Pulmonary artery endothelial cell (primary cell): ENCODE measurements around the gene ARHGEF2. TPM values are rescaled to one million over a fixed set of nuclear protein-coding genes. Genes with fewer than 3 reads are reported as not detected.

ENCODE experiments used
- DNase-seq: peaks from one replicate; pipeline ENCODE4 v3.0.0-alpha.2; 2011; ENCODE audit warnings: low read depth, low spot score
- total RNA-seq: library from RNA; depleted of rRNA; stranded (reverse); fragments of >200 nt; gene quantifications from 2 replicates; pipeline ENCODE4 v1.2.3, GENCODE V29; 2014

ARHGEF2 gene
- total RNA-seq: 71.3 and 107 TPM in 2 replicates

DNA sequence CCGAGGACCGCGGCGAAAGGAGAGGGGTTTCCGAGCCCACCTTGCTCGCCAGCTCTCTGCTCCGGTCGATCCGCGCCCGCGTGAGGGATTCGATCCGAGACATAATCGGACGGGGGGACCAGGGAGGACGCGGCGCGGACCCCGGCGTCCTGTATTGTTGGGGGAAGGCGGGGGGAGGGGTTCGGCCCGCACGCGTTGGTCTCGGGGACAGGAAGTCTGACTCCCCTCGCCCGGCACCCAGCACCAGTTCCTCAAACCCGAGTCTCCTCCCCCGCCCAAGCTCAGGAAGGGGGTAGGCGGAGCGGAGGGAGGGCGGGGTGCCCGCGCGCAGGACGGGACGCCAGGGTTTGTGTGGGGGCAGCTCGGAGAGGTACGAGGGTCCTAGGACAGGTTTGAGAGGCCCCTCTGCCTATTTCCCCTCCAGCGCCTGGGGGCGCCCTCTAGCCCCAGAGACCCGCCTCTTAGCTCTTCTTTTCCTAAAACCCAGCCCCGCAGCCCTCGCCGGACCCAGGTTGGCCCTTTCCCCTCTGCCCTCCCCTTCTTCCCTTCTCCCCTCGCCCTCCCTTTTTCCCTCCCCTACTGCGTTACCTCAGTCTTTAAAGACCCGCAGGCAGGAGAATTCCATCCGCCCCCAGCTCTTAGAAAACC is at the start of gene ARHGEF2:
TSS of gene ARHGEF2 (minus strand) at position 223 of the 648 bp plus-strand sequence. CDS start at position 103, 120 bp downstream.
- DNase-seq: no peak

DNA sequence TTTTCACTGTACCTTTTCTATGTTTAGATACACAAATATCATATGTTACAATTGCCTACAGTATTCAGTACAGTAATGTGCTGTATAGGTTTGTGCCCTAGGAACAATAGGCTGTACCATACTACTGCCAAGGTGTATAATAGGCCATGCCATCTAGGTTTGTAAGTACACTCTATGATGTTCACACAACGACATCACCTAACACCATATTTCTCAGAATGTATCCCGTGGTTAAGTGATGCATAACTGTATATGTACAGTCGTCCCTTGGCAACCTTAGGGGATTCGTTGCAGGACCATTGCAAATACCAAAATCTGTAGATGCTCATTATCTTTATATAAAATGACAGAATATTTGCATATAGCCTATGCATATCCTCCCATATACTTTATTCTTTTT is 48.2 kb upstream of the ARHGEF2 start:
- no peak for DNase-seq

DNA sequence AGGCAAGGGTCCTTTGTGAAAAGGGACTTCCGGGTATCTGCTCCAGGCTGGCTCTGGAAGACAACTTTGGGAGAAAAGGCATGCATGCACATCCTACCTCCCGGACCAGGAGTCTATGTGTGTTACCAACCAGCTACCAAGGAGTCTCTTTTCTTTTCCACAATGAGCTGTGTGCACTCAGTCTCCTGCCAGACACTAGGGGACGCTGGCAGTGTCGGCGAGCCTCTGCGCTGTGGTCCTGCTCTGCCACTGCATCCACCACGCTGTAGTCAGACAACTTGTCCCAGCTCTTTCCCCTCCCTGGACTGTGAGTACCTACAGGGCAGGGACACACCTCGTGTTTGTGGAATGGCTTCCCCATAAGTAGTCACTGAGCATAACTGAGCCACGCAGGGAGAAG is 47.5 kb upstream of the ARHGEF2 start:
- DNase-seq: peak; percentile 26

DNA sequence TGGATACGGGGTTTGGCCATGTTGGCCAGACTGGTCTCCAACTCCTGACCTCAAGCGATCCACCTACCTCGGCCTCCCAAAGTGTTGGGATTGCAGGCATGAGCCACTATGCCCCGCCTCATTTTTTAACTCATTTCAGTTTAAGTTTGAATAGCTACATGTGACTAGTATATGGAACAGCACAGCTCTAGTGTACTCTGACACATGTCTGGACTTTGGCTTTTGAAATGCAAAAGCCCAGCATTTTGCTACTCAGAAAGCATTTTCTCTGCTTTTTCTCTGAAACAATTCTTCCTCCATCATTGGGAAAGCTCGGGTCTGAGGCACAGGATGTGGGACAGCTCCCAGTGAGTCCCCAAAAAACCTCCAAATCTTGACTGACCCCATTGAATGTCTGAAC is 46.5 kb upstream of the ARHGEF2 start:
- DNase-seq: no peak

DNA sequence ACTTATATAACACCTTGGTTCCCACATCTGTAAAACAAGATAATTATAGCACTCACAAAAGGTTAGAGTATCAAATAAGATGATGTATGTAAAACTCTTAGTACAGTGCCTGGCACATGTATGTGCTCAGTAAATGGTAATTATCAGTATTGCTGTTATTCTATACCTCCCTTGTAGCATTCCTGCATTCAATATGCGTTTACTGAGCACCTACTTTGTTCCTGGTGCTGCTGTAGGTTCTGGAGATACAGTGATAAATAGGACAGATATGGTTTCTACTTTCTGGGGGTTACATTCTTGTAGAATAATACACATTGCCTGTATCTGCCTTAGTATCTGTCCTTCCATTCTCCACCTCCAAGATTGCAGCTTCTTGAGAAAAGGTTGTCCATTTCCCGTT is 43.6 kb upstream of the ARHGEF2 start:
- DNase-seq: no peak

- DNase-seq: no peak
Measured at GRCh38 chr1:156021093-156021428, 42.7 kb upstream of the ARHGEF2 start.

- DNase-seq: peak; percentile 88
Measured at GRCh38 chr1:156020293-156021092, 42.1 kb upstream of the ARHGEF2 start, which contains the start of gene SSR2. TSS of gene SSR2 (minus strand) at chr1:156020951. CDS start at chr1:156020167, 784 bp downstream.

- no peak for DNase-seq
Measured at GRCh38 chr1:156019946-156020292, 41.6 kb upstream of the ARHGEF2 start.

DNA sequence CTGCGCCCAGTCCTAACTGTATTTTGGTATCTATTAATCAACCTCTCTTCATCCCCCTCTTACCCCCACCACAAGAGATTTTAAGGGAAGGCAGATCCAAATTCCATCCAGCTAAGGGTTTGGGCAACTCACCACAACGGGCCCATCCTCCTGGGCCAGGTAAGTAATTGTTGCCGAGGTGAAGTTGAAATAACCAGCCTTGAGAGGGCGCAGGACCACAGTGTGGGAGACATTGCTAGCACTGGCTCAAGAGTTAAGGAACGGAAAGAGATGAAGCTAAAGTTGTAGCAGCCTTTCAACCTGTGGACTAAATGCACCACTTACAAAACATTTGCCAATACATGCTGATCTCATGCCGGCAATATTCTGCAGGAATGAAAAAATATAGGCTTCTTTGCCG is 36.5 kb upstream of the ARHGEF2 start:
- no peak for DNase-seq

- no peak for DNase-seq
Measured at GRCh38 chr1:156012051-156012817, 33.9 kb upstream of the ARHGEF2 start.

GRCh38 chr1:156009404-156009803 is 31.1 kb upstream of the ARHGEF2 start:
- no peak for DNase-seq

GRCh38 chr1:156006666-156007376 is 28.5 kb upstream of the ARHGEF2 start:
- DNase-seq: no peak

DNA sequence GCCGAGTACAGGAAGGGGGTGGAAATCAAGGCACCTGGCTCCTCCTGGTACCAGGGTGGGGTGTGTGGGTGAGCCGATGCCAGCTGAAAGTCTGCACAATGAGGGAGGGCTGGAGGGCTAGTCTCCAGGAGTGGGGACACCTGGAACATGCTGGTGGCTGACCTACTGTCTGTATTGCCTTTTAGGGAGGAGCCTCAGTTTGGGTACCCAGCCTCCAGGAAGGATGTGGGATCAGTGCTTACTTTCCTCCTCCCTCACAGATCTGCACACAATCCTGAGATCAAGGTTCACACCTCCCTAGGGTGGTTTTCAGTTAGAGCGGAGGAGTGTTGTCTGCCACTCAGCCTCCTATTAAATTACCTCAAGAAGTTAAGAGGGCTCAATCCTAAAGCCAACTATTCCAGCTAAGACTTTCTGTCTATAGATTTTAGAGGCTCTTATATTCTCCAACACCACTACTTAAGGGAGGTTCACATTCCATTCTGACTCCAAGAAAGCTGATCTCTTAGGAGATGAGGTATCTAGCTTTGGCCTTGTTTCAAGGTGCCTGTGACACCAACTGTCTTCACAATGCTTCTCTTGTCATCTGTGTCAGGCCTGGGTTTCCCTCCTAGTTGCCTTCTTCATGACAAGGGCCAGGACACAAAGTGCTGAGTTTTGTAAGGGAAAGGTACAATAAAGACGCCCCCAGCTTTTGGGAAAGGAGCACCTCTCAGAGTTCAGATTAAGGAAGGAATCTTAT is 26.7 kb upstream of the ARHGEF2 start:
- DNase-seq: no peak

DNA sequence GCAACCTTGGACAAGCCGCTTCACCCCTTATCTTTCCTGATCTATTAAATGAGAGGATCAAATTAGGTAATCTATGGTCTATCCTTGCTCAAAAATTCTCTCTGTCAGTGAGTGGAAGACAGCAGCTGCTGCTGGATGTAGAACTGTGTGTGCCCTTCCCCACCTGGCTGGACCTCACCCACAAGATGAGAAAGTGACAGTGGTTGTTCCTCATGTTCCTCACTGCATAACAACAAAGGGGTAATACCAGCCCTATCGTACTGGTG is 25.5 kb upstream of the ARHGEF2 start:
- no peak for DNase-seq

DNA sequence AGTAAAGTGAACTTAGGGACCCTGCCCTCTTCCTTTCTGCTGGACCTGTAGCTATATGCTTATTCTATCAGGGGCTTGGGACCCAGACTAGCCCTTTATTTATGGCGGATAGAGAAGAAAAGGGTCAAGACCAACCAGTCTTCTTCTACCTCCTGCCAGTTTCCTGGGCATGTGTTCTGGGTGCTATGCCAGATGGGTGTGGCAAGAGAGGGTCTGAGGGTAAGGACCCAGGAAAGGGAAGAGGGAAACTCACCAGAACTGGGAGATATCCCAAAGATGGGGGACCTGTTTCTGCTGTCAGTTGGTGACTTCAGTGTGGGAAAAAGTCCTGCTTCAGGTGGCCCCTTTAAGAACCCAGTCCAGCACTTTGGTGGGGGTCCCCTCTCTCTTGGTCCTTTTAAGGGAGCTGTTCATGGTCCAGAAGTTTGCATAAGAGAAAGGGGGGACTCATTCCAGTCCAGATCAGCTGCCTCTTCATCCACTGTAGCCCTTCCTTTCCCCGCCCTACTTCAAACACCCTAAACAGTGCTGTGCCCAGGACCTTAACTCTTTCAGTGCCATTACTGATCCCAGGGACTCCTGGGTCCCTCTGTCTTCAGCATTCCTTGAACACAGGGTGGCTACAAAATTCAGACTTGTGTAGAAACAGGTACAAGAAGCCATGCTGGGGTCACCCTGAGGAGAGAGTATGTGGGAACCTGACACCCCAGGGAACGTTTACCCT is 24.0 kb upstream of the ARHGEF2 start:
- no peak for DNase-seq

GRCh38 chr1:156001662-156002171 is 23.4 kb upstream of the ARHGEF2 start:
- DNase-seq: no peak

DNA sequence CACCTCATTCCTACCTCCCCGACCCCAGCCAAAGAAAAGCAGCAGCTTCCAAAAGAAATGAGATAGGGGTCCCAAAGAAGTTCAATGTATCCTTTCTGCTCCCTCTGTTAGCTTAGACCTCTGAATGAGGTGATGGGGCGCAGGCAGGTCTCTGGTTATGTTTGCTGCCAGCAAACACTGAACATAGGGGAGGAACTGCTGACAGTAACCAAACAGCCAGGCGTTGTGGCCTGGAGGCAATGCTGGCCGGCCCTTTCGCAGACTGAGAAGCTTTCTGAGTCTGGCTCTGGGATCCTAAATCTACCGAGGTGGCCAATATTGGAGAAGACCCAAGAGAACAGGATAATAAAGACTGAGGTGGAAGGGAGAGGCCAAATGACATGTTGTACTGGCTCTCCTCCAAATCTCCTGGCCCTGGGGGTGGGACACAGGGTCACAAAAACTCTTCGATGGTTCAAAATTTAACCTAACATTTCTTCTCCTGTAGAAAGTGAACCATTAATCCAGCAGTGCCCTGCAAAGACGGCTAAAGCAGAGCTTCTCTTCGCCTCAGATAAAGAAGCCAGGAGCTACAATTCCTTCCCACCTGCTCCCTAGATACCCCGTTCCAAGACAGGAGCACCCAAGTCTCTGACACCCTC is 22.8 kb upstream of the ARHGEF2 start:
- DNase-seq: no peak

- no peak for DNase-seq
Measured at GRCh38 chr1:155999964-156000363, 21.6 kb upstream of the ARHGEF2 start.

DNA sequence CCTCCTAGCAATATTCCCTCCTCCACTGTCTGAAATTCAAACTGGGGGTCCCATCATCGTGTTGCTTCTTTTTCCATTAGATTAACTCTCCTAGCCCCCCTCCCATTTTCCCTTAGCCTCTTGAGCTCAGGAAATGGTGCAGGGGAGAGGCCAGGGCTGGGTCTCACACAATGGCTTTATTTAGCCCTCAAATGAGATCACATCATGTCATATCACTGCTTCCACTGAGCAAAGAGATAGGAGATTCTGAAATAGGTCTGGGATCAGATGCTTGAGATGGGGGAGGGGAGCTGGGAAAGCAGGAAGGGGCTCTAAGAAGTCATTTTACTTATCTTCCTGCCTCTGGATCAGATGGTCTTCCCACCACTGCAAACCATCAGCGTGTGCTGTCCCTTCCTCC is 17.8 kb upstream of the ARHGEF2 start:
- no peak for DNase-seq

DNA sequence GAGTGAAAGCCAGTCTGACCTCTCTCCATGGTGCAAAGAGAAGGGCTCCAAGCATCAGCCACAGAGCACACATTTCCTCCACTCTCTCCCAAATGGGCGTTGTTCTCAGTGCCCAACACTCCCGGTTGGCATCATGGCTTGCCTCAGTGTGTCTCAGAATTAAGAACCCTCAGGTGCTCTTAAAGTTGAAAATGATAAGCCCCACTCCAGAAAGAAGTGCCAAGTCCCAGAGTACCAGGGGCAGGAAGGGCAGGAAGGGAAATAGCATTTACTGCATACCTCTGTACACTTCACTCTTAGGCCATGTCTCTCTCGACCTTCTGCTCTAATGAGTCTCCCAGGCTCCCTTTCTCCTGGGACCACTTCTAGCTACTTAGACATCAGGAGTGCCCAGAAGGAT is 15.2 kb upstream of the ARHGEF2 start:
- DNase-seq: no peak
